Neural progenitor cell (in vitro differentiated cells): ENCODE measurements around the gene LDB2.

Experiments used
- CTCF ChIP-seq: fragments of 200-600 bp; sonication (generic); IDR thresholded peaks from 2 replicates; pipeline ENCODE4 v1.5.1; 2017; ENCODE audit warnings: antibody characterized with exemption, mild to moderate bottlenecking
- EZH2 ChIP-seq: fragments of 200-600 bp; sonication (generic); IDR thresholded peaks from 2 replicates; pipeline ENCODE4 v1.6.1; 2017; ENCODE audit warnings: antibody characterized with exemption, mild to moderate bottlenecking, moderate library complexity
- EZH2phosphoT487 ChIP-seq: fragments of 200-600 bp; sonication (generic); IDR thresholded peaks from 2 replicates; pipeline ENCODE4 v1.6.1; 2017; ENCODE audit warnings: antibody characterized with exemption

GRCh38 chr4:16859031-16859430 is 39.4 kb downstream of the LDB2 start:
- TF ChIP-seq CTCF (no peak), EZH2 (no peak), EZH2phosphoT487 (no peak)
